ENCODE results near the gene INCA1.

Gene INCA1

GRCh38 chr17:4973256-4974114 is 23.8 kb downstream of the INCA1 start:
- ChIA-PET CTCF (interaction anchor here (2.2 kb wide), 1 partner anchor 14 kb away, joined by 10 read pairs; the partner anchor contains the start of gene CAMTA2), POLR2A (no interaction called here)
- Histone ChIP-seq H3K27ac (ENCODE audit: insufficient read depth in 1 of 2, low read depth in 1 of 2, low read length in 2 of 2, poor library complexity in 1 of 2, severe bottlenecking in 2 of 2) (no peak overlapping the region), H3K4me3 (ENCODE audit: control insufficient read depth in 1 of 7, extremely low read depth in 1 of 7, insufficient read depth in 4 of 7, low read depth in 2 of 7, low read length in 6 of 7) (no peak overlapping the region), H3K36me3 (ENCODE audit: control insufficient read depth in 4 of 4, insufficient read depth in 4 of 4, low read length in 3 of 4) (peaks cover 7 to 60% (median 38%) of the 10 kb centered on the region in 4 experiments), H3K27me3 (replicated peaks in 2 of 5; ENCODE audit: control insufficient read depth in 4 of 5, insufficient read depth in 5 of 5, low read length in 4 of 5) (no peaks in the 10 kb centered on the region), H3K9me3 (ENCODE audit: control extremely low read depth in 1 of 5, control insufficient read depth in 4 of 5, insufficient read depth in 2 of 5, low read depth in 1 of 5, low read length in 4 of 5) (no peaks in the 10 kb centered on the region), H3K4me1 (ENCODE audit: control extremely low read depth in 1 of 4, control insufficient read depth in 4 of 4, insufficient read depth in 4 of 4, low read length in 3 of 4) (peaks cover 3 to 33% (median 12%) of the 10 kb centered on the region in 4 experiments)
- no peak for DNase-seq
- WGBS (ENCODE audit: insufficient coverage) = over 99% methylated on average over 10 of the region's 10 CpGs

GRCh38 chr17:4972752-4973151 is 24.6 kb downstream of the INCA1 start:
- WGBS (ENCODE audit: insufficient coverage) = 97% methylated on average over 10 of the region's 12 CpGs
- H3K9me3 ChIP-seq (ENCODE audit: control extremely low read depth in 1 of 5, control insufficient read depth in 4 of 5, insufficient read depth in 2 of 5, low read depth in 1 of 5, low read length in 4 of 5) = no peaks in the 10 kb centered on the region
- H3K4me3 ChIP-seq (ENCODE audit: control insufficient read depth in 1 of 7, extremely low read depth in 1 of 7, insufficient read depth in 4 of 7, low read depth in 2 of 7, low read length in 6 of 7) = no peak overlapping the region
- ChIA-PET CTCF (interaction anchor here (2.2 kb wide), 1 partner anchor 15 kb away, joined by 10 read pairs; the partner anchor contains the start of gene CAMTA2), POLR2A (no interaction called here)
- no peak overlapping the region for H3K27ac ChIP-seq (ENCODE audit: insufficient read depth in 1 of 2, low read depth in 1 of 2, low read length in 2 of 2, poor library complexity in 1 of 2, severe bottlenecking in 2 of 2)
- no peaks in the 10 kb centered on the region for H3K27me3 ChIP-seq (replicated peaks in 2 of 5; ENCODE audit: control insufficient read depth in 4 of 5, insufficient read depth in 5 of 5, low read length in 4 of 5)
- peaks cover 6 to 54% (median 34%) of the 10 kb centered on the region in 4 experiments for H3K36me3 ChIP-seq (ENCODE audit: control insufficient read depth in 4 of 4, insufficient read depth in 4 of 4, low read length in 3 of 4)
- H3K4me1 ChIP-seq (ENCODE audit: control extremely low read depth in 1 of 4, control insufficient read depth in 4 of 4, insufficient read depth in 4 of 4, low read length in 3 of 4) = peaks cover 0 to 34% (median 12%) of the 10 kb centered on the region in 4 experiments
- no peak for DNase-seq

- Histone ChIP-seq H3K4me3 (ENCODE audit: control insufficient read depth in 1 of 7, extremely low read depth in 1 of 7, insufficient read depth in 4 of 7, low read depth in 2 of 7, low read length in 6 of 7) (no peak overlapping the region), H3K27ac (ENCODE audit: insufficient read depth in 1 of 2, low read depth in 1 of 2, low read length in 2 of 2, poor library complexity in 1 of 2, severe bottlenecking in 2 of 2) (no peak overlapping the region), H3K27me3 (replicated peaks in 2 of 5; ENCODE audit: control insufficient read depth in 4 of 5, insufficient read depth in 5 of 5, low read length in 4 of 5) (no peaks in the 10 kb centered on the region), H3K4me1 (ENCODE audit: control extremely low read depth in 1 of 4, control insufficient read depth in 4 of 4, insufficient read depth in 4 of 4, low read length in 3 of 4) (peaks cover 0 to 34% (median 12%) of the 10 kb centered on the region in 4 experiments), H3K9me3 (ENCODE audit: control extremely low read depth in 1 of 5, control insufficient read depth in 4 of 5, insufficient read depth in 2 of 5, low read depth in 1 of 5, low read length in 4 of 5) (no peaks in the 10 kb centered on the region), H3K36me3 (ENCODE audit: control insufficient read depth in 4 of 4, insufficient read depth in 4 of 4, low read length in 3 of 4) (peaks cover 5 to 50% (median 32%) of the 10 kb centered on the region in 4 experiments)
- no peak for DNase-seq
- CTCF ChIA-PET = interaction anchor here (0.7 to 2.2 kb wide), 2 partner anchors 15 to 125 kb away, joined by 3 to 10 read pairs; partner anchors contain the start of gene CAMTA2
- POLR2A ChIA-PET = no interaction called here
- 91% methylated on average over 10 of the region's 12 CpGs for WGBS (ENCODE audit: insufficient coverage)
Measured at GRCh38 chr17:4972322-4972721, 25.0 kb downstream of the INCA1 start.

- 96% methylated on average over 4 of the region's 6 CpGs for WGBS (ENCODE audit: insufficient coverage)
Measured at GRCh38 chr17:4971826-4972225, 25.5 kb downstream of the INCA1 start.

GRCh38 chr17:4970273-4970672 is 27.0 kb downstream of the INCA1 start:
- no peak overlapping the region for H3K27ac ChIP-seq (ENCODE audit: insufficient read depth in 1 of 2, low read depth in 1 of 2, low read length in 2 of 2, poor library complexity in 1 of 2, severe bottlenecking in 2 of 2)
- peaks cover 5 to 44% (median 29%) of the 10 kb centered on the region in 4 experiments for H3K36me3 ChIP-seq (ENCODE audit: control insufficient read depth in 4 of 4, insufficient read depth in 4 of 4, low read length in 3 of 4)

More at GRCh38 chr17:4971826-4972225, 25.5 kb downstream of the INCA1 start:
- no peaks in the 10 kb centered on the region for H3K27me3 ChIP-seq (replicated peaks in 2 of 5; ENCODE audit: control insufficient read depth in 4 of 5, insufficient read depth in 5 of 5, low read length in 4 of 5)
- H3K9me3 ChIP-seq (ENCODE audit: control extremely low read depth in 1 of 5, control insufficient read depth in 4 of 5, insufficient read depth in 2 of 5, low read depth in 1 of 5, low read length in 4 of 5) = no peaks in the 10 kb centered on the region
- POLR2A ChIA-PET = no interaction called here
- no peak overlapping the region for H3K27ac ChIP-seq (ENCODE audit: insufficient read depth in 1 of 2, low read depth in 1 of 2, low read length in 2 of 2, poor library complexity in 1 of 2, severe bottlenecking in 2 of 2)
- CTCF ChIA-PET = interaction anchor here (0.6 to 2.2 kb wide), 5 partner anchors 7 to 125 kb away, joined by 3 to 10 read pairs (median 3); partner anchors contain the start of gene CAMTA2
- peaks cover 5 to 45% (median 30%) of the 10 kb centered on the region in 4 experiments for H3K36me3 ChIP-seq (ENCODE audit: control insufficient read depth in 4 of 4, insufficient read depth in 4 of 4, low read length in 3 of 4)
- H3K4me3 ChIP-seq (ENCODE audit: control insufficient read depth in 1 of 7, extremely low read depth in 1 of 7, insufficient read depth in 4 of 7, low read depth in 2 of 7, low read length in 6 of 7) = no peak overlapping the region
- no peak for DNase-seq
- H3K4me1 ChIP-seq (ENCODE audit: control extremely low read depth in 1 of 4, control insufficient read depth in 4 of 4, insufficient read depth in 4 of 4, low read length in 3 of 4) = peaks cover 0 to 34% (median 13%) of the 10 kb centered on the region in 4 experiments

GRCh38 chr17:4969551-4970173 is 27.7 kb downstream of the INCA1 start:
- ChIA-PET CTCF (interaction anchor here (0.8 to 7.1 kb wide), 9 partner anchors 10 to 93 kb away, joined by 3 to 69 read pairs (median 4); partner anchors contain the start of genes CAMTA2 and ENO3), POLR2A (no interaction called here)
- Histone ChIP-seq H3K4me3 (ENCODE audit: control insufficient read depth in 1 of 7, extremely low read depth in 1 of 7, insufficient read depth in 4 of 7, low read depth in 2 of 7, low read length in 6 of 7) (no peak overlapping the region), H3K9me3 (ENCODE audit: control extremely low read depth in 1 of 5, control insufficient read depth in 4 of 5, insufficient read depth in 2 of 5, low read depth in 1 of 5, low read length in 4 of 5) (no peaks in the 10 kb centered on the region), H3K4me1 (ENCODE audit: control extremely low read depth in 1 of 4, control insufficient read depth in 4 of 4, insufficient read depth in 4 of 4, low read length in 3 of 4) (peaks cover 6 to 44% (median 21%) of the 10 kb centered on the region in 4 experiments), H3K27me3 (replicated peaks in 2 of 5; ENCODE audit: control insufficient read depth in 4 of 5, insufficient read depth in 5 of 5, low read length in 4 of 5) (no peaks in the 10 kb centered on the region), H3K27ac (ENCODE audit: insufficient read depth in 1 of 2, low read depth in 1 of 2, low read length in 2 of 2, poor library complexity in 1 of 2, severe bottlenecking in 2 of 2) (no peak overlapping the region), H3K36me3 (ENCODE audit: control insufficient read depth in 4 of 4, insufficient read depth in 4 of 4, low read length in 3 of 4) (peaks cover 5 to 43% (median 27%) of the 10 kb centered on the region in 4 experiments)
- WGBS (ENCODE audit: insufficient coverage) = 96% methylated on average over 16 of the region's 16 CpGs
- DNase-seq = no peak

More at GRCh38 chr17:4970273-4970672, 27.0 kb downstream of the INCA1 start:
- Histone ChIP-seq H3K4me1 (ENCODE audit: control extremely low read depth in 1 of 4, control insufficient read depth in 4 of 4, insufficient read depth in 4 of 4, low read length in 3 of 4) (peaks cover 6 to 44% (median 21%) of the 10 kb centered on the region in 4 experiments), H3K4me3 (ENCODE audit: control insufficient read depth in 1 of 7, extremely low read depth in 1 of 7, insufficient read depth in 4 of 7, low read depth in 2 of 7, low read length in 6 of 7) (no peak overlapping the region), H3K27me3 (replicated peaks in 2 of 5; ENCODE audit: control insufficient read depth in 4 of 5, insufficient read depth in 5 of 5, low read length in 4 of 5) (no peaks in the 10 kb centered on the region), H3K9me3 (ENCODE audit: control extremely low read depth in 1 of 5, control insufficient read depth in 4 of 5, insufficient read depth in 2 of 5, low read depth in 1 of 5, low read length in 4 of 5) (no peaks in the 10 kb centered on the region)
- POLR2A ChIA-PET = no interaction called here
- no peak for DNase-seq
- CTCF ChIA-PET = interaction anchor here (0.6 to 6.7 kb wide), 9 partner anchors 9 to 93 kb away, joined by 3 to 35 read pairs (median 4); partner anchors contain the start of gene CAMTA2
- WGBS (ENCODE audit: insufficient coverage) = 93% methylated on average over 8 of the region's 8 CpGs

All from common myeloid progenitor, CD34-positive (primary cell).